GM19324 (cell line): Measurements from ENCODE around the gene WIPF1.

Source experiments
- ATAC-seq: cut with Tn5 transposase; IDR thresholded peaks from one replicate; pipeline ENCODE4 v1.9.1; 2021; ENCODE audit warnings: mild to moderate bottlenecking, moderate library complexity; ENCODE audit not compliant: unreplicated experiment, low FRiP score

Gene WIPF1

DNA sequence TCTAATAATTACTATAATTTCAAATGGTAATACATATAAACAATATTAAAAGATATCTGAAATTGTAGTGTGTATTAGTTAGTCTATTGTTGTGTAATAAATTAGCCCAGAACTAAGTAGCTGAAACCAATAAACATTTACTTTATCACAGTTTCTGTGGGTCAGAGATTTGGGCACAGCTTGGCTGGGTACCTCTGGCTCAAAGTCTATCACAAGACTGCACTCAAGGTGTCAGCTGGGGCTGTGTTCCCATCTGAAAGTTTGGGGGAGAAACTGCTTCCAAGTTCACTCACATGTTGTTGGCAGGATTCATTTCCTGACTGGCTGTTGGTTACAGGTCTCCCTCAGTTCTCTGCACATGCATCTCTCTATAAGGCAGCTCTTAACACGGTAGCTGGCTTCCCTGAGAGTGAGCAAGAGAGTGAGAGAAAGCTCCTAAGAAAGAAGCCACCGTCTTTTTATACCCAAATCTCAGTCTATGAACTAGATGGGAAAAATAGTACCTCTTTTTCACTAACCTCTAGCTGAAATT is 25.6 kb upstream of the WIPF1 start:
- ATAC-seq, result no peak

DNA sequence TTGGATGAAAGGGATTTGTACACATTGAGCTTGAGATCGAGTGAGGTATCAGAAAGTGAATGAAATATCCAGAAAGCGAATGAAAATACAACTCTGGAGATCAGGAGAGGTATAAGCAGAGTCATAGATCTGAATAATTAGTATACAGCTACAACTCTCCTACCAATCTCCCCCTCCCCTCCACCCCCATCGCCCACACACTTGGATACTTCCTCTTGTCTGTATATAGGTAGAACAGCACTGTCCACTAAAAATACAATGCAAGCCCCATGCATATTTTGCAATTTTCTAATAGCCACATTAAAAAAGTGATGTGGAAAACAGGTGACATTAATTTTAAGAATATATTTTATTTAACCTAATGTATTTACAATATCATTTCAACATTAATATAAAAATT is 23.7 kb upstream of the WIPF1 start:
- ATAC-seq, result no peak

- ATAC-seq, result no peak
Measured at GRCh38 chr2:174618179-174618578, 20.6 kb upstream of the WIPF1 start.

DNA sequence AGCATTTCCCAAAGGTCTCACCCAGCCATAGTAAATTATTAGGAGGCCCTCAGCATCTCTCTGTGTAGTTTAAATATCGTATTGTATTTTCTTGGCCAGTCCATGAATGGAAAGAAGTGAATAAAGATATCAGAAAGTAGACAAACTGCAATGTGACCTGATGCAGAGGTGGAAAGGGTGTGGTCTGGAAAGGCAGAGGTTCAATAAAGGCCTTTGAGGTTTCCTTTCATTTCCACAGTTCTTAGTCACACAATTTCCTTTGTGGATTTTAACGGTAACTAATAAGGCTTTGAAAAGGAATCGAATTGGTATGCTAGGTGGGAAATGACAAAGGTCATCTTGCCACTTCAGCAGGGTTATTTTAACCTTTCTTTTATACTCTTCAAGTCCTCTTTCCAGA is 20.1 kb upstream of the WIPF1 start:
- no peak for ATAC-seq

- ATAC-seq, result no peak
Measured at GRCh38 chr2:174617120-174617519, 19.5 kb upstream of the WIPF1 start.

- ATAC-seq, result no peak
Measured at GRCh38 chr2:174615871-174616436, 18.4 kb upstream of the WIPF1 start.

DNA sequence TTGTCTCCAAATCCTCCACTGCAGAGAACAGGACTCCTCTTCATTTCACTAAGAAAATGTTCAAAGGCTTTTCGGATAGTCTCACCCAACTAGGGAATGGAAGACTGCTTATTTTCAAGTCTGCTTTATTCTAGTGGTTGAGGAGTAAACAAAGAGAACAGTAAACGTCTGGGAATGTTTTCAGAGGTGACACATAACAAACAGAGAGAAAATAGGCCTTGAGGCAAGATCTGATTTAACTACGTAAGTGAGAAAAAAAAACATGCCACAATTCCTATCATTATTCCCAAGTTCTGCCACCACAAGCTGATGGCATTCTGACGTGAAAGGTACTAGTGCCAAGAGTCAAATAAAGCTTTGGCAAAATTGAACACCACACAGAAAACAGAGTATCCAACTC is 16.7 kb upstream of the WIPF1 start:
- no peak for ATAC-seq

DNA sequence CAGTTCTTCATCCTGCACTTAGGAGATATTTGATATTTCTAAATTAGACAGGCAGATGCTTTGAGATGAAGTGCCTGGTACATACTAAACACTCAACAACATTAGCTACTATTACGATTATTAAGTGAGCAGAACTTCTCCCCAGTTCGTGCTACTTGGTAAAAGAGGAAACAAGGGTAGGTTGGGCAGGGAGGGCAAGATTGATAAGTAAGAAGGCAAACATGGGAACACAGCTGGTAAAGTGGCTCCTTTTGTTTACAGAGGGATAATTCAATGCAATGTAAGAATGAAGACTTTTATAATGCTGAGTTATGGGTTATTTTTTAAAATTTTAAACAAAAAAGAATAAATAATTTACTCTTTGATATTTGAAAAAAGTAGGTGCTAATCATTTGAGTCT is 15.9 kb upstream of the WIPF1 start:
- ATAC-seq, result no peak

GRCh38 chr2:174612970-174613369 is 15.4 kb upstream of the WIPF1 start:
- no peak for ATAC-seq

DNA sequence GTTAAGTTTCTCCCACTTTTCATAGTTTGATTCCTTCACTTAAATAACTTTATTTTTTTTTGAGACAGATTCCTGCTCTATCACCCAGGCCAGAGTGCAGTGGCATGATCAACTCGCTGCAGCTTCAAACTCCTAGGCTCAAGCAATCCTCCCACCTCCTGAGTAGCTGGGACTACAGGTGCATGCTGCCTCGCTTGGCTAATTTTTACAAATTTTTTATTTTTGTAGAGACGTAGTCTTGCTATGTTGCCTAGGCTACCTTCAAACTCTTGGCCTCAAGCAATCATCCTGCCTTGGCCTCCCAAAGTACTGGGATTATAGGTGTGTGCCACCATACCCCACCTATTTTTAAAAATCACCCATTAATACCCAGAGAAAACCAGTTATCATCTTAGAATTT is 14.2 kb upstream of the WIPF1 start:
- ATAC-seq, result no peak

- no peak for ATAC-seq
Measured at GRCh38 chr2:174611006-174611405, 13.4 kb upstream of the WIPF1 start.

- no peak for ATAC-seq
Measured at GRCh38 chr2:174610243-174610995, 12.8 kb upstream of the WIPF1 start.

DNA sequence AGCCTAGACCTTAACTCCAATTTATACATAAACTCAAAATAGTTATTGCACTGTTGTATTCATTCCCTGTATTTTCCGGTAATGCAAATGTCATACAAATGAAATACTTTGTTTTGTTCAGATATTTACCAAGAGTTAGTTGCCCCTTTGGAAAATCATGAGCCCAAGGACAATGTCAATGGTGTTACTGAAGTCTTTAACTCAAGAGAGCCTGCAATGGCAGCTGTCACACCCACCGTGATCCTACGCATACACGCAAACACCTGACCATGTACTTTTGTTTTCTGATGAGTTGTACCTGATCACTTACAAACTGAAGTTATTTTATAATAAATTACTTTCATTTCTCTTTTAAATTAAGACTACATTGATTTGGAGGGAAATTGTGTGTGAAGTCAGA is 11.7 kb upstream of the WIPF1 start:
- ATAC-seq, result no peak

- ATAC-seq, result peak; percentile 37
Measured at GRCh38 chr2:174608866-174609214, 11.2 kb upstream of the WIPF1 start.

- ATAC-seq, result peak; percentile 62
Measured at GRCh38 chr2:174607989-174608865, 10.6 kb upstream of the WIPF1 start.

- ATAC-seq, result no peak
Measured at GRCh38 chr2:174607584-174607983, 10.0 kb upstream of the WIPF1 start.

- ATAC-seq, result no peak
Measured at GRCh38 chr2:174606336-174606735, 8.7 kb upstream of the WIPF1 start.

DNA sequence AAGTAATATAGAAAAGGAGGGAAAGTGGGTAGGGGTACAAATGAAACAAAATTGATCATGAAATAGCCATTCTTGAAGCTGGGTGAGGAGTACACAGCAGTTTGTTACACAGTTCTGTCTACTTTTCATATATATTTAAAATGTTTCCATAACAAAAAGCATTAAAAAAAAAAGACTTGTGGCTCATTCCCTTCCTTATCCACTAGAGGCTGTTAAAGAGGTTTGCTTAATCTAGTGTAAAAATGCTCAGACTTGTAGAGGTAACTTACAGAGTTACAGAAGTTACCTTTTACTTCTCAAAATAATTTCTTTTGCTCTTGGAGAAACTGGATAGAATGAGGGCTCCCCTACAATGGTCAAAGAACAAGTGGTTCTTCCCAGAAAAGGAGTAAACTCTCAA is 8.1 kb upstream of the WIPF1 start:
- no peak for ATAC-seq

DNA sequence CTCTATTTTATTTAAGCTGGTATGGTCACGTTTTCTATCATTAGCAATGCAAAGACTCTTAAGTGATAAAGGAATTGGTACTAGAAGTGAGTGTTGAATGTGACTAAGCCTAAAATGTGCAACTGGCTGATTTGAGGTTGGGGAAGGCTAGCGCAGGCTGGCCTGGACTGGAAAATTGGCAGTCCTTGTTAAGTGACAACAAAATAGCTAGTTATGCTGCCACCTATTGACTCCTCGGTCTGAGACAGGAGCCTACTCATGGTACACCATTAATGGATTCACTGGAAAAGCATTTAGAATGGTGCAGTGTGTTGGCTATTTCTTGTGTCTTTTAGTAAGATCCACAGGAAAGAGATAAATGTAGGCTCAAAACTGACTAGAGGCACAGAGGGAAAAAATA is 5.7 kb upstream of the WIPF1 start:
- no peak for ATAC-seq

DNA sequence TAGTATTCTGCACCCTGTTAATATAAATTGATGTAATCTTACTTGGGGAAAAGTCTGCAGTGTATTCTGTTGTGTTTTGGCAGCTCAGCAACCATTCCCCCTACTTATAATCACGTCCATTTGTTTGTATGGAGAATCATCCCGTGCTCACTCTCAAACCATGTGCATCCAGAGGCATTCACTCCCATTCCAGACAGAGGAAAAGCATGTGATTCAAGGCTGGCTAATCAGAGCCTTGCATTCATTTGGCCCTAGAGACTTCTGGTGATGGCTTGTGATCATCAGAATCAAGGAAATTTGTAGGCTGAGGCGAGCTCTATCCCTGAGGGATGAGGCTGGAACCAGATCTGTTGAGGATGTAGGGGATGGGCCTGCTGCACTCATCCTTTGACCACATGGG is 5.1 kb upstream of the WIPF1 start:
- no peak for ATAC-seq

- peak; percentile 36 for ATAC-seq
Measured at GRCh38 chr2:174600349-174600748, 2.7 kb upstream of the WIPF1 start.
